Bronchial epithelial cell (primary cell): ENCODE data around the gene GGCT. TPM values are rescaled to one million over a fixed set of nuclear protein-coding genes. Genes with fewer than 3 reads are reported as not detected.

Source experiments
- DNase-seq: peaks from one replicate; pipeline ENCODE4 v3.0.0-alpha.2; 2010; ENCODE audit warnings: low read depth
- FAIRE-seq: peaks from 2 replicates; lab custom pipeline; 2011; peaks lifted over from hg19 to GRCh38; lab: Jason Lieb, UNC
- H3K27me3 ChIP-seq: 2 replicates; pipeline ENCODE4 v1.5.1; 2011; ENCODE audit warnings: low read length; ENCODE audit not compliant: control insufficient read depth, insufficient read depth
- H3K36me3 ChIP-seq: 2 replicates; pipeline ENCODE4 v1.5.1; 2011; ENCODE audit warnings: low read length; ENCODE audit not compliant: control insufficient read depth, insufficient read depth
- H3K4me3 ChIP-seq: 2 replicates; pipeline ENCODE4 v1.5.1; 2011; ENCODE audit warnings: mild to moderate bottlenecking, low read depth, low read length, control low read depth
- CTCF ChIP-seq: IDR thresholded peaks from 2 replicates; pipeline ENCODE4 v1.5.1; 2011; ENCODE audit warnings: mild to moderate bottlenecking, moderate library complexity, low read length, control low read depth, inconsistent platforms; ENCODE audit not compliant: insufficient read depth, severe bottlenecking
- total RNA-seq: library from RNA; depleted of rRNA; stranded (reverse); fragments of >200 nt; gene quantifications from 2 replicates; pipeline ENCODE4 v1.2.1, GENCODE V29; 2014

GGCT gene
- total RNA-seq, 1 donor from 2014 or later: 57.9 TPM

- FAIRE-seq: no peak
- no peak overlapping the region for H3K4me3 ChIP-seq
- H3K27me3 ChIP-seq: no peaks in the 10 kb centered on the region
- no peak for TF ChIP-seq CTCF
- H3K36me3 ChIP-seq: no peaks in the 10 kb centered on the region
- no peak for DNase-seq
These were observed 18.8 kb upstream of the GGCT start for GRCh38 chr7:30523466-30523865.

GRCh38 chr7:30522159-30522558 lies 17.5 kb upstream of the GGCT start:
- no peak for TF ChIP-seq CTCF
- H3K36me3 ChIP-seq: no peaks in the 10 kb centered on the region
- H3K27me3 ChIP-seq: no peaks in the 10 kb centered on the region
- FAIRE-seq (no peak), DNase-seq (no peak)
- H3K4me3 ChIP-seq: no peak overlapping the region

GRCh38 chr7:30521532-30521931 lies 16.9 kb upstream of the GGCT start:
- no peak for FAIRE-seq
- Histone ChIP-seq H3K27me3 (no peaks in the 10 kb centered on the region), H3K36me3 (no peaks in the 10 kb centered on the region), H3K4me3 (no peak overlapping the region)
- DNase-seq: no peak
- TF ChIP-seq CTCF: no peak

- DNase-seq (no peak), FAIRE-seq (no peak)
- no peaks in the 10 kb centered on the region for H3K27me3 ChIP-seq
- H3K4me3 ChIP-seq: no peak overlapping the region
- H3K36me3 ChIP-seq: no peaks in the 10 kb centered on the region
- TF ChIP-seq CTCF: no peak
These were observed 14.5 kb upstream of the GGCT start for GRCh38 chr7:30519122-30519521.

- DNase-seq (no peak), FAIRE-seq (no peak)
- H3K36me3 ChIP-seq: no peaks in the 10 kb centered on the region
- H3K27me3 ChIP-seq: no peaks in the 10 kb centered on the region
- TF ChIP-seq CTCF: no peak
- no peak overlapping the region for H3K4me3 ChIP-seq
These were observed 11.1 kb upstream of the GGCT start for GRCh38 chr7:30515761-30516160.

GRCh38 chr7:30514776-30515175 lies 10.1 kb upstream of the GGCT start:
- H3K4me3 ChIP-seq: no peak overlapping the region
- DNase-seq (no peak), FAIRE-seq (no peak)
- TF ChIP-seq CTCF: no peak
- H3K27me3 ChIP-seq: no peaks in the 10 kb centered on the region
- no peaks in the 10 kb centered on the region for H3K36me3 ChIP-seq
